Hepatocyte (in vitro differentiated cells): ENCODE measurements around the gene HECW1.

Experiments used
- EZH2 ChIP-seq: fragments of 200-600 bp; sonication (generic); IDR thresholded peaks from 2 replicates; pipeline ENCODE4 v1.6.1; 2016; ENCODE audit warnings: antibody characterized with exemption, mild to moderate bottlenecking, borderline replicate concordance
- EZH2phosphoT487 ChIP-seq: fragments of 200-600 bp; sonication (generic); IDR thresholded peaks from one replicate; pipeline ENCODE4 v1.6.1; 2018; ENCODE audit warnings: antibody characterized with exemption, mild to moderate bottlenecking, low read depth, moderate library complexity; ENCODE audit not compliant: unreplicated experiment, severe bottlenecking
- TF ChIP-seq, protein P1 (sequence below): fragments of 200-600 bp; sonication (generic); IDR thresholded peaks from 2 replicates; pipeline ENCODE4 v1.5.1; 2016; ENCODE audit warnings: antibody characterized with exemption, mild to moderate bottlenecking; ENCODE audit not compliant: poor library complexity

DNA sequence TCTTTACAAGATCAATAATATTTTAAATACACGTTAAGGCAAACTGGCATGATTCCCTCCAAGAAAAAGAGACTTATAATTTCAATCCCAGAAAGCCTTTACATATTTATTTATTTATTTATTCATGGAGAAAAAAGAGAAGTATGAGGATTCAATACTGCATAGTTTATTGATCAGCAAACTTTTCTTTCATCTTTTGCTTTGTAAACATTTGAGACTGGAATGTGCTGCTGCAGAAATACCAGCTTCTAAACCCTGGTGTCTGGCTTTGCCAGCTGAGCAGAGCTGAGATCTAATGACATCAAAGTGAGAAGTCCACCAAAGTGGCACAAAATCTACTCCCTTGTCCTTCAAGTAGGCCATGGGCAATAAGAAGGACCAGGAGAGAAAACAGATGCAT is 376.8 kb downstream of the HECW1 start:
- TF ChIP-seq, protein P1, sequence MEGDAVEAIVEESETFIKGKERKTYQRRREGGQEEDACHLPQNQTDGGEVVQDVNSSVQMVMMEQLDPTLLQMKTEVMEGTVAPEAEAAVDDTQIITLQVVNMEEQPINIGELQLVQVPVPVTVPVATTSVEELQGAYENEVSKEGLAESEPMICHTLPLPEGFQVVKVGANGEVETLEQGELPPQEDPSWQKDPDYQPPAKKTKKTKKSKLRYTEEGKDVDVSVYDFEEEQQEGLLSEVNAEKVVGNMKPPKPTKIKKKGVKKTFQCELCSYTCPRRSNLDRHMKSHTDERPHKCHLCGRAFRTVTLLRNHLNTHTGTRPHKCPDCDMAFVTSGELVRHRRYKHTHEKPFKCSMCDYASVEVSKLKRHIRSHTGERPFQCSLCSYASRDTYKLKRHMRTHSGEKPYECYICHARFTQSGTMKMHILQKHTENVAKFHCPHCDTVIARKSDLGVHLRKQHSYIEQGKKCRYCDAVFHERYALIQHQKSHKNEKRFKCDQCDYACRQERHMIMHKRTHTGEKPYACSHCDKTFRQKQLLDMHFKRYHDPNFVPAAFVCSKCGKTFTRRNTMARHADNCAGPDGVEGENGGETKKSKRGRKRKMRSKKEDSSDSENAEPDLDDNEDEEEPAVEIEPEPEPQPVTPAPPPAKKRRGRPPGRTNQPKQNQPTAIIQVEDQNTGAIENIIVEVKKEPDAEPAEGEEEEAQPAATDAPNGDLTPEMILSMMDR, result no peak
- TF ChIP-seq EZH2phosphoT487, result no peak
- TF ChIP-seq EZH2, result no peak
